K562 (cell line): Measurements from ENCODE around the gene TMEM132D.

Experiments
- ARNT ChIP-seq, 2 experiments: fragments of 450-650 bp; IDR thresholded peaks; 2 replicates each; pipeline ENCODE4 v1.6.1; 2016; ENCODE audit warnings: mild to moderate bottlenecking in 1 of 2
- CHCHD3 ChIP-seq: fragments of 250-450 bp; sonication (Bioruptor Pico); IDR thresholded peaks from 2 replicates; pipeline ENCODE4 v2.1.2; 2022; ENCODE audit warnings: mild to moderate bottlenecking
- E2F8 ChIP-seq: fragments of 450-650 bp; IDR thresholded peaks from 2 replicates; pipeline ENCODE4 v1.7.1; 2018; ENCODE audit warnings: mild to moderate bottlenecking, low read depth; ENCODE audit not compliant: partially characterized antibody
- EZH2 ChIP-seq: IDR thresholded peaks from 2 replicates; pipeline ENCODE4 v1.6.1; 2012; ENCODE audit warnings: low read depth, mild to moderate bottlenecking, inconsistent platforms, low read length, borderline replicate concordance
- ILK ChIP-seq: fragments of 450-650 bp; IDR thresholded peaks from 2 replicates; pipeline ENCODE4 v1.6.1; 2016; ENCODE audit warnings: missing genetic modification characterization, low read depth, mild to moderate bottlenecking, missing compliant biosample characterization, moderate library complexity, borderline replicate concordance
- KDM1A ChIP-seq, 2 experiments: fragments of 450-650 bp; IDR thresholded peaks; 2 replicates each; pipeline ENCODE4 v1.6.1; 2016; ENCODE audit warnings: mild to moderate bottlenecking in 2 of 2
- POLR2A ChIP-seq: fragments of 450-650 bp; conservative IDR thresholded peaks from 2 replicates; pipeline ENCODE4 v1.6.1; 2016
- POLR2AphosphoS2 ChIP-seq: IDR thresholded peaks from 2 replicates; pipeline ENCODE4 v1.6.1; 2012; ENCODE audit warnings: low read length, improper control_type of control experiment
- RFX5 ChIP-seq: IDR thresholded peaks from 2 replicates; pipeline ENCODE4 v1.6.1; 2011; ENCODE audit warnings: low read depth, mild to moderate bottlenecking, improper control_type of control experiment, low read length
- TAF1 ChIP-seq: IDR thresholded peaks from 2 replicates; pipeline ENCODE4 v1.6.1; 2011; ENCODE audit warnings: mild to moderate bottlenecking, low read length, moderate library complexity; ENCODE audit not compliant: insufficient read depth, control insufficient read depth, severe bottlenecking; ENCODE audit errors: extremely low read depth
- ZKSCAN1 ChIP-seq: fragments of 150-350 bp; IDR thresholded peaks from 2 replicates; pipeline ENCODE4 v1.6.1; 2016; ENCODE audit warnings: low read depth, low read length
- ZNF699 ChIP-seq: fragments of 250-450 bp; sonication (Bioruptor Pico); IDR thresholded peaks from 2 replicates; pipeline ENCODE4 v1.8.0; 2021; ENCODE audit warnings: mild to moderate bottlenecking, moderate library complexity; ENCODE audit not compliant: insufficient replicate concordance
- TF ChIP-seq, protein P1 (sequence below), 3 experiments: IDR thresholded peaks in 2 of 3; conservative IDR thresholded peaks in 1 of 3; 2 replicates each; pipeline ENCODE4 v1.5.1; 2011 to 2012; ENCODE audit warnings: low read length in 3 of 3, mild to moderate bottlenecking in 3 of 3, control low read depth in 2 of 3, improper control_type of control experiment in 1 of 3, inconsistent platforms in 1 of 3, low read depth in 1 of 3, mixed read lengths in 1 of 3, moderate library complexity in 1 of 3; ENCODE audit not compliant: insufficient read depth in 2 of 3

GRCh38 chr12:129101816-129102215 is 802.0 kb downstream of the TMEM132D start:
- TF ChIP-seq KDM1A (IDR thresholded peaks at IDR 0.05) (no peak), POLR2AphosphoS2 (no peak), ILK (tag) (no peak), TAF1 (no peak), POLR2A (no peak), E2F8 (no peak), ZNF699 (CRISPR knock-in tag) (no peak), CHCHD3 (CRISPR knock-in tag) (no peak), RFX5 (no peak), ARNT (IDR thresholded peaks at IDR 0.05) (no peak), EZH2 (no peak), ZKSCAN1 (no peak)
- TF ChIP-seq, protein P1, sequence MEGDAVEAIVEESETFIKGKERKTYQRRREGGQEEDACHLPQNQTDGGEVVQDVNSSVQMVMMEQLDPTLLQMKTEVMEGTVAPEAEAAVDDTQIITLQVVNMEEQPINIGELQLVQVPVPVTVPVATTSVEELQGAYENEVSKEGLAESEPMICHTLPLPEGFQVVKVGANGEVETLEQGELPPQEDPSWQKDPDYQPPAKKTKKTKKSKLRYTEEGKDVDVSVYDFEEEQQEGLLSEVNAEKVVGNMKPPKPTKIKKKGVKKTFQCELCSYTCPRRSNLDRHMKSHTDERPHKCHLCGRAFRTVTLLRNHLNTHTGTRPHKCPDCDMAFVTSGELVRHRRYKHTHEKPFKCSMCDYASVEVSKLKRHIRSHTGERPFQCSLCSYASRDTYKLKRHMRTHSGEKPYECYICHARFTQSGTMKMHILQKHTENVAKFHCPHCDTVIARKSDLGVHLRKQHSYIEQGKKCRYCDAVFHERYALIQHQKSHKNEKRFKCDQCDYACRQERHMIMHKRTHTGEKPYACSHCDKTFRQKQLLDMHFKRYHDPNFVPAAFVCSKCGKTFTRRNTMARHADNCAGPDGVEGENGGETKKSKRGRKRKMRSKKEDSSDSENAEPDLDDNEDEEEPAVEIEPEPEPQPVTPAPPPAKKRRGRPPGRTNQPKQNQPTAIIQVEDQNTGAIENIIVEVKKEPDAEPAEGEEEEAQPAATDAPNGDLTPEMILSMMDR (IDR thresholded peaks at IDR 0.05 in 2 of 3, conservative IDR thresholded peaks at IDR 0.05 in 1 of 3; ENCODE audit: insufficient read depth in 2 of 3, low read depth in 1 of 3, low read length in 3 of 3), result no peak
